Mammary microvascular endothelial cell (primary cell): ENCODE data around the gene CNTNAP1. TPM values are rescaled to one million over a fixed set of nuclear protein-coding genes. Genes with fewer than 3 reads are reported as not detected.

ENCODE experiments used
- total RNA-seq: library from RNA; depleted of rRNA; stranded (reverse); fragments of >200 nt; gene quantifications from 2 replicates; pipeline ENCODE4 v1.2.3, GENCODE V29; 2015

The CNTNAP1 gene
- total RNA-seq, result 38.2 and 40.8 TPM in 2 replicates

DNA sequence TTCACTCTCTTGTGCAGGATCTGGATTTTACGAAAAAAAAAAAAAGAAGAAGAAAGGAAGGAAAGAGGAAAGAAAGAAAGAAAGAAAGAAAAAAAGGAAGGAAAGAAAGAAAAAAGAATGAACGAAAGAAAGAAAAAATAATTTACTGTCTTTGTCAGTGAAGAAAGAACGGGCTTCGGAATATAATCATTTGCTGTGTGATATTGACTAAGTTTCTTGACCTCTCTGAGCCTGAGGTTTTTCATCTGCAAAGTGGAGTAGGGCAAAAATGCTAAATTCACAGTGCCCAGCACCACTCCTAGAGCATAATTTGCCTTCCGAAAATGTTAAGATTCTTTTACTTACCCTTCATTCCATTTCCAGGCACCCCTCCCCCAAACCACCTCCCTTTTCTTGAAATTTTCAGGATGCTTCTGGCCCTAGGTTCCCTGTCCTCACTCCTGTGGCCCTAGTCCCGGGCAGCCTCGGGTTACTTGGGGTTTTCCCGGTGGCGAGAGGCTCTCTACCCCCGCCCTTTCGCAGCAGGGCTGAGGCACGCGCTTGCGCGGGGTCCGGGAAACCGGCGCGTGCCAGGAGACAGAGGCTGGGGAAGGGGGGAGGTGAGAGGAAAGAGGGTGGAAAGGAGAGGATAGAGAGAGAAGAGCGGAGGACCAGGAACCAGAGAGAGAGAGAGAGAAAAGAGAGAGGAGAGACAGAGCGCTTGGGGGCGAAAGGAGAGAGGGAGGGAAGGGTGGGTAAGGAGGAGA lies at the start of gene CNTNAP1:
TSS of gene CNTNAP1 (plus strand) at position 556 of the 746 bp plus-strand sequence. CDS start 299 bp downstream, outside the sequence.

DNA sequence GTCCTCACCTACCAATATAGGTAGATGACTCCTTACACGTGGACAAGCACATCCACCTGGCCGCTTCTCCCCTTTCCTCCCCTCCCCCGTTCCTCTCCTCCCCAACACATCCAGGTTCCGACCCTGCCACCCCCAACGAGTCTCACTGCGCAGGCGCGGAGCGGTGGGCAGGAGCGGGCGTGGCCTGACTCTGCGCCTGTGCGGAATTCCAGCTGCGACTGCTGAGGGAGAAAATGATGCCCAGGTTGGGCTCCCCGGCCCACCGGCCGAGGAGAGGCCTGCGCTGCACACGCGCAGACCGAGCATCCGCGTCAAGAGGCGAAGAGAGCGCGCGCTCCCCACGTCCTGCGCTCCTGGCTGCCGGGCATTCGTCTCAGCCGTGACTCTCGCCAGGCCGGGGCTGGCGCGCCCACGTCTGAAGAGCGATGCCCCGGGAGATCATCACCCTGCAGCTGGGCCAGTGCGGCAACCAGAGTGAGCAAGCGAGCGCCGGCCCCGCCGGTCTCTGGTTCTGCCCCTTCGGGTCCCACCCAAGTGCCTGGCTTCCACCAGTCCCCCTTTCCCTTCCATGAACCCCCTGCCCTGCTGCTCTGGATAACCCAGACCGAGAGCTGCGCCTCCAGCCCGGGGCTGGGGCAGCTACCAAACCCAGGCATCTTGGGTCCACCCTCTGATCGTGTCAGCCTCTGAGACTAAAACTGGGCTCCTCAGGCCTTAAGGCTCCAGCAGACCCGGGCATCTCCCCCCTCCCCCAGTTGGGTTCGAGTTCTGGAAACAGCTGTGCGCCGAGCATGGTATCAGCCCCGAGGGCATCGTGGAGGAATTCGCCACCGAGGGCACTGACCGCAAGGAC lies 23.0 kb upstream of the CNTNAP1 start, which contains the start of gene TUBG2:
TSS of gene TUBG2 (plus strand) at position 206 of the 853 bp plus-strand sequence. CDS start at position 426, 220 bp downstream.

DNA sequence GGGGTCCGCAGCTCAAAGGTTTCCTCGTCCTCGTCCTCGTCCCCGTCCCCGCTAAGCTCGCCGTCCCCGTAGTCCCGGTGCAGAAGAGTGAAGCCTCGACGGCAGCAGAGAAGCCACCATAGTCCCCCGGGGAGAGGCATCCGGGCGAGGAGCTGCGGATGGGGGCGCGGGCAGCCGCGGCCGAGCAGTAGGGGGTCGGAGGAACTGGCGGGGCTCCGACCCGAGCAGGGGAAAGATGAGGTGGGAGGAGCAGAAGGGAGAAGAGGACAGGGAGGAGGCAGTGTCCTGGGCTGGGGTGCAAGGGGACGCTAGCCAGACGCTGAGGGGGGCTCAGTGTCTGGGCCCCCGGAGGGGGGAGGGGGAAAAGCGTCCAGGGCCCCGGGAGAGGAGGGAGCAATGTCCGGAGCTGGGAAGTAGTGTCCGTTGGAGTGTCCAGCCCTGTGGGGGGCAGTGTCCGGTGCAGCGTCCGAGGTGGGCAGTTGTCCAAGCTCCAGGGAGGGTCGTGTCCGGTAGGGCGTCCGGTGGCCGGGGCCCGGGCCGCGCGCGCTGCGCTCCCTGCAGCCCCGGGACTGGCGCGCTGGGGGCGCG lies 5.8 kb upstream of the CNTNAP1 start, which contains the start of gene PLEKHH3:
TSS of gene PLEKHH3 (minus strand) at position 571 of the 588 bp plus-strand sequence. CDS start at position 140, 431 bp downstream.

GRCh38 chr17:42744806-42745617 lies 62.7 kb downstream of the CNTNAP1 start, which contains the start of gene EZH1:
EZH1 (minus strand) TSS chr17:42745040; CDS start chr17:42728941, 16,099 bp downstream.

Other genes with a start within 250 kb of the CNTNAP1 start
- gene ATP6V0A1, start 223.7 kb upstream of the CNTNAP1 start, total RNA-seq, result 17.9 and 22.9 TPM in 2 replicates
- gene NAGLU, start 146.3 kb upstream of the CNTNAP1 start, total RNA-seq, result 44.9 and 56.5 TPM in 2 replicates
- gene HSD17B1, start 129.6 kb upstream of the CNTNAP1 start, total RNA-seq, result 0.05 TPM in 1 of 2 replicates, not detected in the other
- 36.2 and 46.4 TPM in 2 replicates for gene COASY, start 120.4 kb upstream of the CNTNAP1 start, total RNA-seq
- 31.0 and 33.3 TPM in 2 replicates for gene MLX, start 115.4 kb upstream of the CNTNAP1 start, total RNA-seq
- 13.1 and 13.2 TPM in 2 replicates for gene PSMC3IP, start 104.8 kb upstream of the CNTNAP1 start, total RNA-seq
- 30.9 and 34.6 TPM in 2 replicates for gene RETREG3, start 73.2 kb upstream of the CNTNAP1 start, total RNA-seq
- 104 and 106 TPM in 2 replicates for gene TUBG1, start 72.8 kb upstream of the CNTNAP1 start, total RNA-seq
- 2.6 and 6.4 TPM in 2 replicates for gene TUBG2, start 23.2 kb upstream of the CNTNAP1 start, total RNA-seq
- gene PLEKHH3, start 5.5 kb upstream of the CNTNAP1 start, total RNA-seq, result 9.1 and 10.4 TPM in 2 replicates
- gene CCR10, start 688 bp upstream of the CNTNAP1 start, total RNA-seq, result 2.9 and 9.1 TPM in 2 replicates
- gene EZH1, start 62.5 kb downstream of the CNTNAP1 start, total RNA-seq, result 9.0 and 13.3 TPM in 2 replicates
- 9.6 and 14.4 TPM in 2 replicates for gene RAMP2, start 78.7 kb downstream of the CNTNAP1 start, total RNA-seq
- 70.7 and 88.0 TPM in 2 replicates for gene VPS25, start 90.9 kb downstream of the CNTNAP1 start, total RNA-seq
- 2.9 and 3.7 TPM in 2 replicates for gene WNK4, start 98.1 kb downstream of the CNTNAP1 start, total RNA-seq
- gene COA3, start 116.2 kb downstream of the CNTNAP1 start, total RNA-seq, result 85.2 and 103 TPM in 2 replicates
- not detected in 2 replicates for gene CNTD1, start 116.3 kb downstream of the CNTNAP1 start, total RNA-seq
- 97.8 and 99.6 TPM in 2 replicates for gene BECN1, start 141.8 kb downstream of the CNTNAP1 start, total RNA-seq
- 119 and 146 TPM in 2 replicates for gene PSME3, start 150.9 kb downstream of the CNTNAP1 start, total RNA-seq
- gene AOC2, start 162.0 kb downstream of the CNTNAP1 start, total RNA-seq, result 0.20 and 0.27 TPM in 2 replicates
- gene AOC3, start 168.7 kb downstream of the CNTNAP1 start, total RNA-seq, result 0.40 TPM in 1 of 2 replicates, not detected in the other
- gene G6PC1, start 218.3 kb downstream of the CNTNAP1 start, total RNA-seq, result not detected in 2 replicates